GM21717 (cell line): ENCODE results near the gene EML4.
"Not testable (repeated sequence)": the region's sequence is repeated elsewhere in the genome, so short reads cannot be mapped to it uniquely, and the experiment has no call there.

ENCODE experiments used
- ATAC-seq: cut with Tn5 transposase; IDR thresholded peaks from one replicate; pipeline ENCODE4 v1.9.1; 2021; ENCODE audit warnings: mild to moderate bottlenecking, moderate library complexity; ENCODE audit not compliant: unreplicated experiment

Gene EML4

DNA sequence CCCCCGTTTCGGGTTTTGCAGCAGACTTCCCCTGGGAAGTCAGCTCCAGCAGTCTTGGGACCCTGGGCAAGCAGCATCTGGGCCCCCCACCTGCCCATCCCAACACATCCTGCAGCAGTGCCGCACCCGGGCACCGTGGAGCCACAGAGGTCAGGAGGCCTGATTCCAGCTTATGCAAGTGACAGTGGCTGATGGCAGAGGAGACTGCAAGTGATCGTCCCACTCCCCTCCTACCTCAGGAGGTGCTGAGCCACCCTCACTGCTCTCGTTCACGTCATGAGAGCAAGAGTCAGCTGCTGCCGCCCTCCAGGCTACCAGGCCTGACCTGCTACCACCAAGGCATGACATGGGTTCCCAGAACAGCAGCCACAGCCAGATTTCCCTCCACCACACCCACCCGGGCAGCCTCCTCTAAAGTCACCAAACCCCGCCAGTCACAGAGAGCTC, 173.7 kb downstream of the EML4 start:
- no peak for ATAC-seq

DNA sequence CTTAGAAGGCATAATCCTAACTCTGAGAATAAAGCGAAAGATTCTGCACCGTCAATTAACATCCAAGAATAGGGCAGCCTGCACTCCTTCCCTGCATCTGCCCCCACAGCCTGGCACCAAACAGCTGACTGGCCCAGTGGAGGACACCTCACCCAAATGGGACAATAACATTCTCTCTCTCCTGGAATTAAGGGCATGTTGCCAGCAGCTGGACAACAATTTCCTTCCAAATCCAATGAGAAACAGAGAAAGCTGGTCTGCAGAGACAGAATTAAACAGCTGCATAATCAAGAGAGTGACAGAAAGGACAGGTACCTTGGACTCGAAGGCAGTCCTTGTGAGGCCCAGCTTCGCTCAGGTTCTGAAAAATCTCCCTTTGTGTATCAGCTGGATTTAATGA, 176.8 kb downstream of the EML4 start:
- ATAC-seq = no peak

DNA sequence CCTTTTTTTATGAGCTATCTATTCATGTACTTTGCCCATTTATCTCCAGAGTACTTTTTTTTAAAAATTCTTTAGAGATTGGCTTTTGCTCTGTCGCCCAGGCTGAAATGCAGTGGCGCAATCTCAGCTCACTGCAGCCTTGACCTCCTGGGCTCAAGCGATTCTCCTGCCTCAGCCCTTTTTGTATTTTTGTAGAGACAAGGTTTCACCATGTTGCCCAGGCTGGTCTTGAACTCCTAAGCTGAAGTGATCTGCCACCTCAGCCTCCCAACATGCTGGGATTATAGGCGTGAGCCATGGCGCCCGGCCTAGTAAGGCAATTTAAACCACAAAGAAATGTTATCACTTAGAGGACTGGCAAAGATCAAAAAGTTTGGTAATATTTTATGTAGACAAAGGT, 177.7 kb downstream of the EML4 start:
- ATAC-seq = not testable (repeated sequence)

DNA sequence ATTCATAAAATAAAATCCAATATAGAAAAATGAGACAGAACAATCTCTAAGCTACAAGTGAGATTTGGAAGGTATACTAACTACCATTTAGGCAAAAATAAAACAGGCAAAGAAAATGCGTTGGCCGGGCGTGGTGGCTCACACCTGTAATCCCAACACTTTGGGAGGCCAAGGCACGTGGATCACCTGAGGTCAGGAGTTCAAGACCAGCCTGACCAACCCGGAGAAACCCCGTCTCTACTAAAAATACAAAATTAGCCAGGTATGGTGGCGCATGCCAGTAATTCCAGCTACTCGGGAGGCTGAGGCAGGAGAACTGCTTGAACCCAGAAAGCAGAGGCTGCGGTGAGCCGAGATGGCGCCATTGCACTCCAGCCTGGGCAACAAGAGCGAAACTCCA, 178.4 kb downstream of the EML4 start:
- ATAC-seq = not testable (repeated sequence)

DNA sequence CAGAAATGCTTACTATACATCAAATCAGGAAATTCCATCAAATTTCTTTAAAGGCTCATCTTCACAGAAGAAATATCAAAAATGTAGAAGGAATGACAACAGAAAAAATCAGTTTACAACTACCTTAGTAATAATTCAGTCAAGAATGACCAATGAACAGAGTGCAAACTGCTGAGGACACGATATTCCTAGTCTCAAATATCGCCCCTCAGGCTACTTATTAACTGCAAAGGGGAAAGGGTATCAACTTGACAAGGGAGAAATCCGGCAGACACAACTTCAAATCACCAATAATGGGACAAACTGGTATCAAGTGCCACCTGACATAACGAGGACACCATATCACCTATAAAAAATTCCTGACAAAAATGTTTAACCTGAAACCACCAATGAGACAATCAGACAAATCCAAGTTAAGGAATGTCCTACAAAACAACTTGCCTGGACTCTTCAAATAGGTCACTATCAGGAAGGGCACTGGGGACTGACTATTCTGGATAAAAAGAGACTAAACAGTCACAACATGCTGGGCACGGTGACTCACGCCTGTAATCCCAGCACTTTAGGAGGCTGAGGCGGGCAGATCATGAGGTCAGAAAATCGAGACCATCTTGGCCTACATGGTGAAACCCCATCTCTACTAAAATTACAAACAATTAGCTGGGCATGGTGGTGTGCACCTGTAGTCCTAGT, 179.1 kb downstream of the EML4 start:
- ATAC-seq = no peak

DNA sequence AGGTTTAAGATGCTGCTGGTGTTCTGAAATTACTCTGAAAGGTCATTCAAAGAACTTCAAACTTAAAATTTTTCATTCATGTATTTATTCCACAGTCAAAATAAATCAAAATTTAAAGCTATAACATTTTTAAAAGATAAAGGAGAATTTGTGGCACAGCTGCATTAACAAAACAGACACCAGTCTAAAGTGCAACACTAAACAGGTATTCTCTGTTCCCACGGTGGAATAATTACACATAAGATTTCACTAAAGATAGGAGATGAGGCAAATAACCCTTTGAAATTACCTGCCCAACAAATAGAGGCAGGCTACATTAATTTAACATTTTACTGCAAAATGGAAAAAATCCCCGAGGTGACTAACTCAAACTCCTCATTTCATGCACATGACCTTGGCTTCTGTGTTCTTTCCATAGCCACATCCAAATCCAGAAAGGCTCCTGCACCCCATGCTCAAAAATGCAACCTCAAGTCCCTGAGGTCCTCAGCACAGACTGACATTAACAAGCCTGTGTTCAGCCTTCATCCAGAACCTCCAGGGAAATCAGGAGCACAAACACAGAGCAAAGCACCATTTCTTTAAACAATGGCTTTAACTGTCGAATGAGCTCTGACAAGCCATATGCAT, 181.4 kb downstream of the EML4 start:
- ATAC-seq = no peak

DNA sequence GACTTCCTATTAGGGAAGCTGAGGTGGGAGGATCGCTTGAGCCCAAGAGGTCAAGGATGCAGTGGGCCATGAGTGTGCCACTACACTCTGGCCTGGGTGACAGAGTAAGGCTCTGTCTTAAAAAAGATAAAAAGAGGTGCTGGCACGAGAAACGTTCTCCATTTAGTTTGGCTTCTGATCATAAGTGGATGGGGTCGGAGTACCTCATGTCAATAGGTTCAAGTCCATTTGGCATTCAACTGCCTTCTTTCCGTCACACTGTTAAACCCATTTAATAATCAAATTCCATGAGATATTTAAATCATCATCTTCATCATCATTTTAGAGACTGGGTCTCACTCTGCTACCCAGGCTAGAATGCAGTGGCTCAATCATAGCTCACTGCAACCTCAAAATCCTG, 182.7 kb downstream of the EML4 start:
- ATAC-seq = no peak

DNA sequence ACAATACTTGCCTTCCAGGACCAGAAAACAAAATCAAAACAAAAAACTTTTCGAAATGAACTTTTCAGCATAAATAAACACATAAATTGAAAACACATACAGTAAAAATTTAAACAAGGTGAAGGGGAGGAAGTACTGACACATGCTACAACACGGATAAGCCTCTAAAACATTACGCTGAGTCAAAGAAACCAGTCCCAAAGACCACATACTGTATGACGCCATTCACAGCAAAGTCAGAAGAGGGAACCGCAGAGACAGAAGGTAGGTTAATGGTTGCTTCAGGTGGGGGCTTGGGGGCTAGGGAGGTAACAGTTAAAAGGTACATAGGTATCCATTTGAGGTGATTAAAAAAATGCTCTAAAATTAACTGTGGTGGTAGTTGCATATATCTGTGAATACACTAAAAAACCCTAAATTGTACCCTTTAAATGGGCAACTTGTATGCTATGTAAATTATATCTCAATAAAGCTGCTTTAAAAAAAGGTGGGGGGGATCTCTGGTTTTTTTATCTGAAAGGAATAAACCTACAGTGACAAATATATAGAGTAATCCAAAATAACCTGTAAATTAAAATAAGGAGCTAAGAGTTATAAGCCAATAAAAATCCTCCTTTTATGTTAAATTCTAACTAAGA, 184.8 kb downstream of the EML4 start:
- no peak for ATAC-seq

DNA sequence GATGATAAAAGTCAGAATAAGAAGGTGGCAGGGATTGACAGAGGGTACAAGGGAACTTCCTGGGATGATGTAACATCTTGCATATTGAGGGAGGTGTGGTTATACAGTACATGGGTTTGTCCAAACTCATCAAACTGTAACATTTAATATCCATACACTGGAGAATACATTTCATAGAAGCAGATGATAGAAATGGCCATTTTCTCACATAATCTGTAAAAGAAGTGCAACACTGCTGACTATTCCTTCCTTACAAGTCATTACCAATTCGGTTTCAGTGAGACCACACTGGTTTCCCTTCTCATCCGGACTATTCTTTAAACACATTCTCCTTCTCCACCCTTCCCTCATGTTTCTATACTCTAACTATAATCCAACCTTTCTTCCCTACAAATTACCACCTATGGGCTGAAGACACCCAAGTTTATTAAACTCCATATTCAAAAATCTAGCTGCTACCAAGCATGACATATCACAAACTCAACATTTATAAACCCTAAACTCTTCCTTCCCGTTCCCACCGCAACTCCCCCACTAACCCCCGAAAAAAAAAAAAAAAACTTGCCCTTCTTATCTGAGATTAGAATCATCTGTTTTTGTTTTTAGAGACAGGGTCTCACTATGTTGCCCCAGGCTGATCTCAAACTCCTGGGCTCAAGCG, 190.3 kb downstream of the EML4 start:
- no peak for ATAC-seq

DNA sequence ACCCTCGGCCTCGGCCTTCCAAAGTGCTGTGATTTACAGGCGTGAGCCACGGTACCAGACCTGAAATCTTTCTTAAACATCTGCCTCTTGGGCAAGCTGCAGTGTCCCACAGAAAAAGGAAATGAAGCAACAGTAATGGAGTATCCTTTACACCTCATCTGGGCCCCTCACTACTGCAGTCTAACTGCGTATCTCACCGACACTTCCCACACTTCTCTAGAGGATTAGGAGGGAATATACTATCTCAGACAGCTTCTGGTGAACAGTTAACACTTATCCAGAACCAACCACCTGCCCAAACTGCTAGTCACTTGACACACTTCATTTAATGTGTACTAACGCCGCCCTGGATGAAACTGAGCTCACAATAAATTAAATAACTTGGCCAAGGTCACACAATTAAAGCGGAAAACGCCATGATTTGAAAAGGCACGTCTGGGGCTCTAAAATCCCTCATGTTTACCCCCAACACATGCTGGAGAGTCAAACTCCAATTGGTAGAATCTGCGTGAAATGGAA, 190.9 kb downstream of the EML4 start:
- no peak for ATAC-seq

DNA sequence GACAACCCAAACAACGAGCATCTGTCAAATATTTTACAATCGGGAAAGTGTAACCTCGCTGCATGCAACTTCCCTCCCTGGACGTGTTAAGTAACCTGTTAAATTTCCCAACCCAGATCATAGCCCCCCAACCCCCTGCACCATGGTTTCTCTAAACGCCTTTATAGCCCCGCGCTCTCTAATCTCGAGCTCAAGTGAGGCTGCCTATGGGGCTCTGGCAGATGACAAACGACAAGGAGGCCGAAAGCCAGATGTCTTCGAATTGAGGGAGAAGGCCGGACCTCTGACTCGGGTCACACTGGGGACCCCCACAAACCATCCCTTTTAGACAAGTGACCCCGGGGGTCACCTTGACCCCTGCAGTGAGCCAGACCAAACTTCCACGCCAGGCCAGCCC, 191.3 kb downstream of the EML4 start:
- no peak for ATAC-seq

DNA sequence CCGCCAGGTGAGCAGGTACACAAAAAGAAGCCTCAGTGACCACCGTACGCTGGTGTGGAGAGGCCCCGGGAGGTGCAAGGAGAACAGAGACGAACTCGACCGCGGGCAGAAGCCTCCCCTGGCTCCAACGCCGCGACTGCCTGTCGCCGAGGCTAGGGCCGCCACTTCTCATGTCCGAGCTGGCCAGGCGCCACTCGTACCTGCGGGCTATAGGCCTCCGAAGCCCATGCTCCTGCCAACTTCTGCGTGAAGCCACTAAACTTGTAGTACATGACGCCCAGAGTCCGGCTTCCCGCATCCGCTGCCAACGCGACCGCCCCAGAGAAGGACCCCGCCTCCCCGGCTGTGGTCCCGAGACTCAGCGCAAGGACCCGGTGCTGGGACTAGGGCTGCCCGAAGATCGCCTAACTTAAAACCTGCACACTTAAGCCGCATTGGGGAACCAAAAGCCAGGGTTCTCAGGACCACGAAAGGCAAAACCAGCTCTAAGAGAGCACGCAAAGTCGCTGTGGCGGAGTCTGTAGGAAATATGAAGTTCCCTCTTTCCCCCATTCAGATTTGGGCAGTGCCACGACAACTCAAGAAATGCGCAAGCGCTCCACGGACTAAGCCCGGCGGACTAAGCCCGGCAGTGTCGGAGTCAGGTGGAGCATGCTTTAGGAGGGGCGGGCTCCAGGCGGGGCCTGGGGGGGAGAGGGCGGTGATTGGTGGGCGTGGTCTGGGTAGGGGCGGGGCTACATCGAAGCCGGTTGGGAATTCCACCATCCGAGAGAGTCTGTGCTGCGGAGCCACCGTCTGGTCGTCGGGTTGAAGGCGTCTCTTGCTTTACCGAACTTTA, 192.0 kb downstream of the EML4 start, which contains the start of gene COX7A2L:
Gene COX7A2L (minus strand): TSS at position 328 of the 838 bp plus-strand sequence. CDS start 56 bp downstream, at position 272.
- peak; percentile 91 for ATAC-seq

DNA sequence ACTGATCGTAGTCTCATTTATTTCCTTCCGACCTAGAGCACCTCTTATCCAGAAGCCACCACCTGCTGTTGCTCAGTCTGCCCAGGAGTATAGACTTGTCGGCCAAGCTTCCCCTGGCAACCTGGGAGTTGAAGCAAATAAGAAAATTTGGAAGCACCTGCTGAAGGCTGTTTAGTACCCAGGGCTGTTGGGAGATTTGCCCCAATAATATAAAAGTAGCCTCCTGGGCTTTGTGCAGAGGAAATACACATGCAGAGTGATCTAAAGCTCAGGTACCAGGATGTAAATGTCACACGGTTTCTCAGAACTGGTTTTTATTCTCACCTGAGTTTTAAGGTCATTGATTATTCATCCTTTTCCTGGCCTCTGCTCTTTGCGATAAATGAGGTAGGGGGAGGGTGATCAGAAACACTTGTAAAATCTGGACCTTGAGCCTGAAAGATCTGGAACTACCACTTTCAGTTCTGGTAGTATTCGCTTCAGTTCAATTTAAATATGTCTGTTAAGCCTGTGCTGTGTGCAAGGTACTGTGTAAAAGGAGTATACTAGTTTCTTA, 192.7 kb downstream of the EML4 start:
- no peak for ATAC-seq

DNA sequence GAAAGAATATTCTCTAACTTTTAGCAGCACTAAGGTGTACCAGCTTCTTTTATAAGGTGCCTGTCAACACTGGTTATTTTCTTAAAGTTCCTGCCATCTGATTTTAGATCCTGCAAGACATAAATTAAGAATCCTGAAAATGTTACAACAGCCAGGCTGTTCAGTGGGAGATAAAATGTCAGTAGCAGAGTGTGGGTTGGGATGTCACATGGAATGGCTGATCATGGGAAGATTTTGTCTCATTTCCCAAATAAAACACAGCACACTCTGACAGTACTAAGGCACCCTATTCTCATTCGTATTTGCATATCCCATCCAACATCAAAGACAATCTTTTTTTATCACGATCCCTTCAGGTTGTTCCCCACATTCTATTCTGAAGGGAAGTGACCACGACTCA, 194.3 kb downstream of the EML4 start:
- no peak for ATAC-seq

DNA sequence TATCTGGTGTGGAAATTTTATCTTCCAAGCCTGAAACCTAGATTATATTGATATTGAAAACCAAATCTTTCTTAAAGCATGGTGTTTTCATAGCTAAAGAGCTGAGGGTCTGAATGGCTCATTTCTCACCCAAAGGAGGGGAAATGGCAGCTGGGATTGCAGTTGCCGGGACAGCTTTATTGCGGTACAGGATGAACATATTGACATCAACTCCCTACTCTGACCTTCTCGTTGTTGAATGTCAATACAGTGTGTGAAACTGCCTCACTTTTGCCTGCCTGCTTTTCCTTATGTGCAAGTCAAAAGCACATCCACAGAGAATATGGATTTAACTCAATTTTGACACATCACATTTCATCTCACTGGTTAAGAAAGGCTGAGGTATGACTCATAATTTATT, 195.5 kb downstream of the EML4 start:
- ATAC-seq = no peak

DNA sequence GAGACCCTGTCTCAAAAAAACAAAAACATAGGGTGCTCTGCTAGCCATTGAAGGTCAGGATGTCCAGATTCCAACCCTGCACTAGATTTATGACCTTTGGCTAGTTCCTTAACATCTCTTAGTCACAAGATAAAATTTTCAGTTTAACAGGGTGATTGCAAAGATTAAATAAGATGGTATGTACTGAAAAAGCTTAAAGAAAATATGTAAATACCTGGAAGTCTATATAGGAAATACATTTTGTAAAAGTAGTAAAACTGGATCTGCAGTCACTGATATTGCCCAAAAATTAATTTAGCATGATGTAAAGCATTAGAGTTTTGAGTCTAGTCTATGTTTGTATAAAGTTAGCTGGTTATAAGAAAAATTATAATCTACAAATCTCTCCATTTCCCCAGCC, 197.3 kb downstream of the EML4 start:
- no peak for ATAC-seq

DNA sequence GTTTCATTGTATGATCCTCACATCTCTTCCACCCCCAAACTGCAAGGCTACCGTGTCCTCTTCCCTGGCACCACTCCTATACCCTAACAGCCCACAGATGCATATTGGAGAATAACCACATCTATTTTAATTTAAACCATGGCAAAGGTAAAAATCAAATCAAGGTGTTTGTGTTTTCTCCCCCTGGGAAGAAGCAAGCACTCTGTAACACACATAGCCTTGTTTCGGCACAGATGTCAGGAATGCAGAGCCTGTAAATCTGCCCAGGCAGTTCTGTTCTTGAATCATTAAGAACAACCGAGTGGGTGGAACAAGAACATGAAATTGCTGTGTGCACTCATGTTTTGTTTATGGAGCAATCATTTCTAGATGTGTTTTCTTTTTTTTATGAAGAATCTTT, 198.7 kb downstream of the EML4 start:
- no peak for ATAC-seq

DNA sequence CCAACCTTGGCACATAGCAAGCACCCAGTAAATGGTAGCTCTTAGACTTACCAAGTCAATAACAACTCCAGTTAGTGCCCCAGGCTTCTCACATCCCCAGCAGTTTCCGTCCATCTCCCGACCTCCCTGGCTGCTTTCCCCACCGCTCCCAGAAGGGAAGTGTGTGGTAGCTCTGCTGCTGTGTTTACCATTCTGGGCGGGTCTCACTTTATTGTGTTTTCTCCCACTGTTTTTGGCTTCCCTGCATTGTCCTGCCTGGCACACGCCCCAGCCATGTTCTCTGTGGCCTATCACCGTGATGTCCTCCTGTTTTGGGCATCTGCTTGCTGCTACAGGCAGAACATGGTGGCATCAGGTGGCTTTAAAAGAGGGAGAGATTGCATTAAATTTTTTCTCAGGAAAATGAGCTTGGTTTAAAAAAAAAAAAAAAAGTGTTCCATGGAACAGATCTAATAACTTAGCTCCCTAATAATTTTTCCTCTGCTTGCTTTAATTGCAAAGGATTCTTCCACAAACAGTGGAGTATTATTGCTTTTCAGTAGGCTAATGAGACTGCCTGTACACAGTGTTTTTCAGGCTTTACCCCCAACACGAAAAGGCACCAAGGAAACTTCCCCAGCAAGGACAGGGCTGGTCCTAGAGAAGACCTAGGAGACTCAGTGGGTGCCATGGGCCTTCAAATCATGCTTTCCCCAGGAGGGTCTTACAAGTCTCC, 199.8 kb downstream of the EML4 start:
- no peak for ATAC-seq

DNA sequence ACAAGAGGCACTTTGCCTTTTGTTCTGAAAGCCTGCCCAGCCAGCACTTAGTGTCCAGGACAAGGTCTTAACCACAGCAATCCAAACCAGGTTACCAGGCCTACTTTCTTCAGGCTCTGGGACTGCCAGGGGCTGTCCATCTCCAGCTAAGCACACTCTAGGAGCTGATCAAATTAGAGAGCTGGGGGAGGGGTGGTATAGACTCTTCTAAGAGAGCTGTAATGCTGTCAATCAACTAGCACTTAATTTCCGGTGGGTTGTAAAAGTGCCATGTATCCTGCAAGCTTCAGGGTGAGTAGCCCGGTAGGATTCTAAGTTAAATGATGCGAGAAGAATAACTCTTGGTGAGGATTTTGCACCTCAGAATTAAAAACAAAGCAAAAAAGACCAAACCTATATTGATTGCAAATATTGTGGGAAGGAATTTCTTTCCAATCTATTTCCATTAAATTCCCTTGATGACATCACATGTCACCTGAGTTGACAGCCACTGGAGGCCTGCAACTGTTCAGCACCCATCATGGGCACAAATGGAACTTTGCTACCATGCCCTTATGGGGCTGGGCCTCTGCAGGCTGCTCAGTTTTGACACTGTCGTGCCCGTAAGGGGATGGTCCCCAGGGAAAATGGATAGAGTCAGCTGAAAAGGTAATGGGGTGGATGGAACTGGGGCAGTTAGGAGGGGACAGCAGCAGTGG, 200.5 kb downstream of the EML4 start:
- no peak for ATAC-seq
